CD14-positive monocyte (primary cell): ENCODE data around the gene MBIP. TPM values are rescaled to one million over a fixed set of nuclear protein-coding genes. Genes with fewer than 3 reads are reported as not detected.

Experiments used
- DNase-seq, 3 donors: peaks; one replicate each; pipeline ENCODE4 v3.0.0-alpha.2; 2011 to 2022
- H2AFZ ChIP-seq: 2 replicates; pipeline ENCODE4 v1.6.0; 2012; ENCODE audit warnings: mild to moderate bottlenecking, low read depth, low read length, inconsistent platforms; ENCODE audit not compliant: insufficient read depth, poor library complexity, severe bottlenecking
- H3K27ac ChIP-seq, 2 donors: 1 replicate in 1 of 2; 2 replicates in 1 of 2; pipeline ENCODE4 v1.5.1; 2012 to 2013; ENCODE audit warnings: low read length in 2 of 2, control low read depth in 1 of 2, inconsistent platforms in 1 of 2, low read depth in 1 of 2, mild to moderate bottlenecking in 1 of 2
- H3K27me3 ChIP-seq, 2 donors: one replicate each; pipeline versions ENCODE4 v1.6.0 to v1.6.1; 2011 to 2013; ENCODE audit warnings: low read length in 2 of 2; ENCODE audit not compliant: control insufficient read depth in 2 of 2, insufficient read depth in 2 of 2
- H3K36me3 ChIP-seq, 2 donors: replicated peaks in 1 of 2; 1 replicate in 1 of 2; 2 replicates in 1 of 2; pipeline versions ENCODE4 v1.5.1 to v1.6.1; 2012 to 2013; ENCODE audit warnings: low read length in 2 of 2, control low read depth in 1 of 2, inconsistent platforms in 1 of 2, mild to moderate bottlenecking in 1 of 2; ENCODE audit not compliant: insufficient read depth in 2 of 2, control insufficient read depth in 1 of 2
- H3K4me1 ChIP-seq, 2 donors: 1 replicate in 1 of 2; 2 replicates in 1 of 2; pipeline versions ENCODE4 v1.5.1 to v1.6.1; 2012 to 2013; ENCODE audit warnings: low read length in 2 of 2, control low read depth in 1 of 2, inconsistent platforms in 1 of 2, mild to moderate bottlenecking in 1 of 2, moderate library complexity in 1 of 2; ENCODE audit not compliant: insufficient read depth in 2 of 2, control insufficient read depth in 1 of 2
- H3K4me2 ChIP-seq: replicated peaks from 2 replicates; pipeline ENCODE3; 2012; ENCODE audit warnings: low read length, moderate library complexity, mild to moderate bottlenecking; ENCODE audit not compliant: poor library complexity, severe bottlenecking; ENCODE audit errors: extremely low read depth
- H3K4me3 ChIP-seq, 3 experiments: fragments of 200-600 bp in 1 of 3; sonication (generic) in 1 of 3; replicated peaks in 1 of 3; 1 replicate in 2 of 3; 2 replicates in 1 of 3; pipeline ENCODE4 v1.5.1; 2011 to 2013; ENCODE audit warnings: low read length in 3 of 3, mild to moderate bottlenecking in 3 of 3, control low read depth in 2 of 3, low read depth in 2 of 3, inconsistent platforms in 1 of 3, moderate library complexity in 1 of 3
- H3K79me2 ChIP-seq: 2 replicates; pipeline ENCODE4 v1.6.0; 2012; ENCODE audit warnings: mild to moderate bottlenecking, control low read depth, inconsistent platforms, low read length, moderate library complexity; ENCODE audit not compliant: insufficient read depth
- H3K9ac ChIP-seq: 2 replicates; pipeline ENCODE4 v1.6.0; 2017; ENCODE audit warnings: low read length, mild to moderate bottlenecking; ENCODE audit not compliant: insufficient read depth, poor library complexity, severe bottlenecking
- H3K9me3 ChIP-seq, 2 donors: replicated peaks in 1 of 2; 1 replicate in 1 of 2; 2 replicates in 1 of 2; pipeline versions ENCODE4 v1.5.1 to v1.6.1; 2012 to 2013; ENCODE audit warnings: low read length in 2 of 2, control low read depth in 1 of 2; ENCODE audit not compliant: control insufficient read depth in 1 of 2, insufficient read depth in 1 of 2
- H4K20me1 ChIP-seq: 2 replicates; pipeline ENCODE4 v1.6.0; 2012; ENCODE audit warnings: mild to moderate bottlenecking, low read length, control low read depth, moderate library complexity; ENCODE audit not compliant: insufficient read depth
- H3K27ac Mint-ChIP-seq, 7 donors: one replicate each; pipeline ENCODE4 v1.8.0; 2020; ENCODE audit warnings: mild to moderate bottlenecking in 7 of 7, mixed read lengths in 7 of 7, moderate library complexity in 6 of 7, inconsistent platforms in 2 of 7
- H3K27me3 Mint-ChIP-seq, 3 donors: one replicate each; pipeline ENCODE4 v1.8.0; 2021 to 2022; ENCODE audit warnings: low read depth in 3 of 3, mild to moderate bottlenecking in 3 of 3, mixed read lengths in 3 of 3, moderate library complexity in 3 of 3, inconsistent platforms in 1 of 3
- H3K36me3 Mint-ChIP-seq, 2 donors: one replicate each; pipeline ENCODE4 v1.8.0; 2020; ENCODE audit warnings: mixed read lengths in 2 of 2, inconsistent platforms in 1 of 2, mild to moderate bottlenecking in 1 of 2
- H3K4me1 Mint-ChIP-seq: one replicate; pipeline ENCODE4 v1.8.0; 2020; ENCODE audit warnings: mild to moderate bottlenecking, mixed read lengths
- H3K4me3 Mint-ChIP-seq, 2 donors: one replicate each; pipeline ENCODE4 v1.8.0; 2020; ENCODE audit warnings: mild to moderate bottlenecking in 2 of 2, mixed read lengths in 2 of 2, moderate library complexity in 1 of 2
- H3K9me3 Mint-ChIP-seq, 7 donors: one replicate each; pipeline ENCODE4 v1.8.0; 2020 to 2022; ENCODE audit warnings: mixed read lengths in 7 of 7, mild to moderate bottlenecking in 6 of 7, moderate library complexity in 6 of 7, inconsistent platforms in 2 of 7
- WGBS: methylation state at CpG from one replicate; pipeline ENCODE4 v1.1.5; 2013; ENCODE audit warnings: missing lambda C conversion rate; ENCODE audit not compliant: insufficient coverage; 5-methylcytosine and 5-hydroxymethylcytosine counted together
- intact Hi-C, 2 donors: fragments of 100-400 bp; cut with micrococcal nuclease; formaldehyde crosslinking; loops; one replicate each; pipeline versions ENCODE4 v1.15.0 to v1.15.1; 2023
- polyA plus RNA-seq, 3 donors: library from polyadenylated mRNA; depleted of rRNA in 1 of 3; unstranded in 2 of 3; stranded (reverse) in 1 of 3; fragments of 300-500 nt in 2 of 3; fragments of >200 nt in 1 of 3; fragmentation: Illumina TruSeq in 2 of 3; gene quantifications; 1 replicate in 2 of 3; 2 replicates in 1 of 3; pipeline ENCODE4 v1.2.3, GENCODE V29; 2012 to 2021
- TF ChIP-seq, protein P1 (sequence below): fragments of 200-600 bp; IDR thresholded peaks from one replicate; pipeline ENCODE4 v1.8.0; 2022; ENCODE audit warnings: antibody characterized with exemption, mild to moderate bottlenecking

Gene MBIP
- polyA plus RNA-seq, 3 donors = 6.6 to 9.1 (median 8.0) TPM

GRCh38 chr14:36256126-36256801 lies 64.2 kb downstream of the MBIP start:
- Histone ChIP-seq H3K27ac (no peak overlapping the region), H3K27me3 (no peaks in the 10 kb centered on the region), H3K79me2 (no peaks in the 10 kb centered on the region), H3K9ac (no peak overlapping the region), H3K4me1 (peaks cover 11 to 12% of the 10 kb centered on the region in 2 donors), H3K4me3 (peak overlapping the region in 1 of 3 experiments; percentile 12), H3K4me2 (no peak overlapping the region), H2AFZ (peak overlapping the region; percentile 17), H3K36me3 (no peaks in the 10 kb centered on the region), H3K9me3 (no peaks in the 10 kb centered on the region), H4K20me1 (no peaks in the 10 kb centered on the region)
- H3K36me3 Mint-ChIP-seq = no peaks in the 10 kb centered on the region
- intact Hi-C loops = no loop called here
- H3K4me3 Mint-ChIP-seq = no peak overlapping the region
- 6% methylated on average over 3 of the region's 7 CpGs for WGBS
- H3K27me3 Mint-ChIP-seq = peaks cover 0 to 4% (median 2%) of the 10 kb centered on the region in 3 donors
- peak overlapping the region in 1 of 7 donors; percentile 8 for H3K27ac Mint-ChIP-seq
- TF ChIP-seq, protein P1, sequence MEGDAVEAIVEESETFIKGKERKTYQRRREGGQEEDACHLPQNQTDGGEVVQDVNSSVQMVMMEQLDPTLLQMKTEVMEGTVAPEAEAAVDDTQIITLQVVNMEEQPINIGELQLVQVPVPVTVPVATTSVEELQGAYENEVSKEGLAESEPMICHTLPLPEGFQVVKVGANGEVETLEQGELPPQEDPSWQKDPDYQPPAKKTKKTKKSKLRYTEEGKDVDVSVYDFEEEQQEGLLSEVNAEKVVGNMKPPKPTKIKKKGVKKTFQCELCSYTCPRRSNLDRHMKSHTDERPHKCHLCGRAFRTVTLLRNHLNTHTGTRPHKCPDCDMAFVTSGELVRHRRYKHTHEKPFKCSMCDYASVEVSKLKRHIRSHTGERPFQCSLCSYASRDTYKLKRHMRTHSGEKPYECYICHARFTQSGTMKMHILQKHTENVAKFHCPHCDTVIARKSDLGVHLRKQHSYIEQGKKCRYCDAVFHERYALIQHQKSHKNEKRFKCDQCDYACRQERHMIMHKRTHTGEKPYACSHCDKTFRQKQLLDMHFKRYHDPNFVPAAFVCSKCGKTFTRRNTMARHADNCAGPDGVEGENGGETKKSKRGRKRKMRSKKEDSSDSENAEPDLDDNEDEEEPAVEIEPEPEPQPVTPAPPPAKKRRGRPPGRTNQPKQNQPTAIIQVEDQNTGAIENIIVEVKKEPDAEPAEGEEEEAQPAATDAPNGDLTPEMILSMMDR = no peak
- no peaks in the 10 kb centered on the region for H3K9me3 Mint-ChIP-seq
- DNase-seq = peak; percentile 5 to 20 (median 7)
- H3K4me1 Mint-ChIP-seq = peaks cover 20% of the 10 kb centered on the region

DNA sequence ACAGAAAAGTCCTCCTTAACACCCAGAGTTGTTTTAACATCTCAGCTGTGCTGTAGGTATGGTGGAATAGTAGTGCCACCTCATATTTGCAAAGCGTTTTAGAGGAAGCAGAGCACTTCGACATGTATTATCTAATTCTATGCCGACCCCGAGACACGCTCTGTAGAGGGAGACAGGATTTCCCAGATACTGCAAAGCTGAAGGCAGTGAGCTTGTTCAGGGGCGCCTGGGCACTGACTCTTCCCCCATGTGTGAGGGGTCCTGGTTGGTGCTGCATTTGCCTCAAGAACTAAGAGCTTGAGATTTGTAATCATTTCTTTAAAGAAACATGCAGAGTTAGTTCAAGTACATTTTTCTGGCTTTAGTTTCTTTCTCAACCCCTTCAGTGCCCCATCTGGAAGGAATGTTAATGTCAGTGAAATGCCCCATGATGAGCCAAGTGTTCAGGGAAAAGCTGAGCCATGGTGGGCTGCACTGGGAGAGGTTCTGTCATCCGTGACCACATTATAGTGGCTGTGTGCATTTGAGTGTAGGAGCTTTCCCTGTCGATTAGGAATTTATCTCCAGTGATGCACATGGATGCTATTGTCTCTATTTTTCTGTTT lies 66.3 kb downstream of the MBIP start:
- Histone ChIP-seq H2AFZ (no peak overlapping the region), H4K20me1 (no peaks in the 10 kb centered on the region), H3K4me3 (no peak overlapping the region), H3K9me3 (no peaks in the 10 kb centered on the region), H3K79me2 (no peaks in the 10 kb centered on the region), H3K4me1 (peaks cover 11 to 12% of the 10 kb centered on the region in 2 donors), H3K27ac (no peak overlapping the region), H3K27me3 (no peaks in the 10 kb centered on the region), H3K36me3 (no peaks in the 10 kb centered on the region), H3K9ac (no peak overlapping the region), H3K4me2 (no peak overlapping the region)
- 94% methylated on average over 8 of the region's 8 CpGs for WGBS
- H3K27me3 Mint-ChIP-seq = peaks cover 2 to 4% (median 4%) of the 10 kb centered on the region in 3 donors
- no peak for DNase-seq
- intact Hi-C loops = no loop called here
- H3K27ac Mint-ChIP-seq = no peak overlapping the region
- H3K4me1 Mint-ChIP-seq = peaks cover 20% of the 10 kb centered on the region
- H3K9me3 Mint-ChIP-seq = peaks cover 0 to 3% (median 2%) of the 10 kb centered on the region in 7 donors
- no peak overlapping the region for H3K4me3 Mint-ChIP-seq
- no peaks in the 10 kb centered on the region for H3K36me3 Mint-ChIP-seq
- TF ChIP-seq, protein P1 = no peak

Other genes with a start within 250 kb of the MBIP start
- gene PTCSC3, start 143.9 kb downstream of the MBIP start, polyA plus RNA-seq = not detected
- not detected for gene NKX2-1, start 199.6 kb upstream of the MBIP start, polyA plus RNA-seq